IMR-90 (cell line): Measurements from ENCODE around the gene ELF2. TPM values are rescaled to one million over a fixed set of nuclear protein-coding genes. Genes with fewer than 3 reads are reported as not detected.

Experiments used
- microRNA-seq, 2 experiments: library from miRNA; stranded (forward) in 1 of 2; unstranded in 1 of 2; fragments of 10-50 nt in 1 of 2; fragments of <30 nt in 1 of 2; gene quantifications in 1 of 2; microRNA quantifications in 1 of 2; one replicate each; pipeline versions ENCODE3 to v1.1.0; 2013 to 2020; ENCODE audit not compliant: insufficient read depth in 1 of 2, insufficient read length in 1 of 2, unreplicated experiment in 1 of 2
- polyA plus RNA-seq, 3 experiments: library from polyadenylated mRNA; depleted of rRNA; stranded (reverse); fragments of >200 nt; gene quantifications; 2 replicates each; pipeline ENCODE4 v1.2.3, GENCODE V29; 2012; ENCODE audit warnings: low replicate concordance in 1 of 3
- small RNA-seq, 5 experiments: library from RNA; depleted of rRNA; stranded (forward); fragments of <200 nt; gene quantifications; one replicate each; pipeline ENCODE3, GENCODE V24; 2012
- total RNA-seq: library from RNA; depleted of rRNA; stranded (reverse); fragments of >200 nt; gene quantifications from 2 replicates; pipeline ENCODE4 v1.2.3, GENCODE V29; 2012; rRNA removed

ELF2 gene
- total and polyA plus RNA-seq, 2 of the 4 experiments (the other 2 are of a cell fraction) = 14.5 to 42.3 TPM

Small RNAs within 50 kb of the gene (microRNA-seq; reads per million reads assigned to microRNA genes)
- gene RF00017 (ENCODE audit: insufficient read depth, insufficient read length) (not detected), gene RF00019 (ENCODE audit: insufficient read depth, insufficient read length) (not detected), gene RN7SL382P (ENCODE audit: insufficient read depth, insufficient read length) (not detected), gene RNU6-531P (ENCODE audit: insufficient read depth, insufficient read length) (not detected)

Small RNAs within 50 kb of the gene (small RNA-seq; reads per million reads assigned to genes)
- gene RF00017 (0 reads per million in 5 experiments), gene RF00019 (0 reads per million in 5 experiments), gene RN7SL382P (0 to 1.4 (median 0) reads per million in 5 experiments), gene RNU6-531P (0 to 1.2 (median 0) reads per million in 5 experiments)

Other genes with a start within 250 kb of the ELF2 start
- gene NOCT, start 161.4 kb downstream of the ELF2 start, total RNA-seq = 30.8 and 41.4 TPM in 2 replicates
- 5.5 and 6.6 TPM in 2 replicates for gene NOCT, start 161.4 kb downstream of the ELF2 start, polyA plus RNA-seq (2012; rRNA removed)
- gene MGARP, start 103.0 kb upstream of the ELF2 start, total RNA-seq = 35.0 and 44.4 TPM in 2 replicates
- 34.7 and 35.1 TPM in 2 replicates for gene MGARP, start 103.0 kb upstream of the ELF2 start, polyA plus RNA-seq (2012; rRNA removed)
- 43.4 and 106 TPM in 2 replicates for gene NAA15, start 124.3 kb upstream of the ELF2 start, total RNA-seq
- gene NAA15, start 124.3 kb upstream of the ELF2 start, polyA plus RNA-seq (2012; rRNA removed) = 8.7 and 11.0 TPM in 2 replicates
- gene NDUFC1, start 125.3 kb upstream of the ELF2 start, total RNA-seq = 25.1 and 33.9 TPM in 2 replicates
- gene NDUFC1, start 125.3 kb upstream of the ELF2 start, polyA plus RNA-seq (2012; rRNA removed) = 65.1 and 76.5 TPM in 2 replicates